ENCODE measurements around the gene TAF1B.

DNA sequence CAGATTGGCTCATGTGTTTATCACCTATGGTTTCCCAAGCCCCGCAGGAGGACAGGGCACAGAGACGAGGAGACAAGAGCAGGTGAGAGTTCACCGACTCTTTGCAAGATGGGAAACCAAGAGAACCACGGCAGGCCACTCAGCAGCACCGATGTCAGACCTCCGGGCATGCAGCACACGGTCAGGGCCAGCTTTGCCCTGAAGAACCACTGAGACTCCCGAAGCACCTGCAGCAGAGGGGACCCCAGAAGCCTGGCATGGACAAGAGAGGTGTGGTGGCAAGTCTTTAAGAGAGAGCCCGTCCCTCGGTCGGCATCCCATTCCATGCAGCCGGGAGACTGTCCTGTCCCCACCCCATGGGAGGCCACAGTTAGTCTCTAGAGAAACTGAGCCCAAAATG, 36.6 kb upstream of the TAF1B start:
- TF ChIP-seq CTCF (IDR thresholded peaks at IDR 0.05; ENCODE audit: extremely low read depth in 1 of 2, insufficient read depth in 1 of 2, low read depth in 1 of 2, low read length in 2 of 2), result no peak
- no peak for TF ChIP-seq JUN (IDR thresholded peaks at IDR 0.05; ENCODE audit: borderline replicate concordance, insufficient read depth, insufficient read length, low read depth)

Data from endothelial cell of umbilical vein (primary cell).